ENCODE data around the gene TRO.

The TRO gene, protein sequence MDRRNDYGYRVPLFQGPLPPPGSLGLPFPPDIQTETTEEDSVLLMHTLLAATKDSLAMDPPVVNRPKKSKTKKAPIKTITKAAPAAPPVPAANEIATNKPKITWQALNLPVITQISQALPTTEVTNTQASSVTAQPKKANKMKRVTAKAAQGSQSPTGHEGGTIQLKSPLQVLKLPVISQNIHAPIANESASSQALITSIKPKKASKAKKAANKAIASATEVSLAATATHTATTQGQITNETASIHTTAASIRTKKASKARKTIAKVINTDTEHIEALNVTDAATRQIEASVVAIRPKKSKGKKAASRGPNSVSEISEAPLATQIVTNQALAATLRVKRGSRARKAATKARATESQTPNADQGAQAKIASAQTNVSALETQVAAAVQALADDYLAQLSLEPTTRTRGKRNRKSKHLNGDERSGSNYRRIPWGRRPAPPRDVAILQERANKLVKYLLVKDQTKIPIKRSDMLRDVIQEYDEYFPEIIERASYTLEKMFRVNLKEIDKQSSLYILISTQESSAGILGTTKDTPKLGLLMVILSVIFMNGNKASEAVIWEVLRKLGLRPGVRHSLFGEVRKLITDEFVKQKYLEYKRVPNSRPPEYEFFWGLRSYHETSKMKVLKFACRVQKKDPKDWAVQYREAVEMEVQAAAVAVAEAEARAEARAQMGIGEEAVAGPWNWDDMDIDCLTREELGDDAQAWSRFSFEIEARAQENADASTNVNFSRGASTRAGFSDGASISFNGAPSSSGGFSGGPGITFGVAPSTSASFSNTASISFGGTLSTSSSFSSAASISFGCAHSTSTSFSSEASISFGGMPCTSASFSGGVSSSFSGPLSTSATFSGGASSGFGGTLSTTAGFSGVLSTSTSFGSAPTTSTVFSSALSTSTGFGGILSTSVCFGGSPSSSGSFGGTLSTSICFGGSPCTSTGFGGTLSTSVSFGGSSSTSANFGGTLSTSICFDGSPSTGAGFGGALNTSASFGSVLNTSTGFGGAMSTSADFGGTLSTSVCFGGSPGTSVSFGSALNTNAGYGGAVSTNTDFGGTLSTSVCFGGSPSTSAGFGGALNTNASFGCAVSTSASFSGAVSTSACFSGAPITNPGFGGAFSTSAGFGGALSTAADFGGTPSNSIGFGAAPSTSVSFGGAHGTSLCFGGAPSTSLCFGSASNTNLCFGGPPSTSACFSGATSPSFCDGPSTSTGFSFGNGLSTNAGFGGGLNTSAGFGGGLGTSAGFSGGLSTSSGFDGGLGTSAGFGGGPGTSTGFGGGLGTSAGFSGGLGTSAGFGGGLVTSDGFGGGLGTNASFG (N-terminal part only)

DNA sequence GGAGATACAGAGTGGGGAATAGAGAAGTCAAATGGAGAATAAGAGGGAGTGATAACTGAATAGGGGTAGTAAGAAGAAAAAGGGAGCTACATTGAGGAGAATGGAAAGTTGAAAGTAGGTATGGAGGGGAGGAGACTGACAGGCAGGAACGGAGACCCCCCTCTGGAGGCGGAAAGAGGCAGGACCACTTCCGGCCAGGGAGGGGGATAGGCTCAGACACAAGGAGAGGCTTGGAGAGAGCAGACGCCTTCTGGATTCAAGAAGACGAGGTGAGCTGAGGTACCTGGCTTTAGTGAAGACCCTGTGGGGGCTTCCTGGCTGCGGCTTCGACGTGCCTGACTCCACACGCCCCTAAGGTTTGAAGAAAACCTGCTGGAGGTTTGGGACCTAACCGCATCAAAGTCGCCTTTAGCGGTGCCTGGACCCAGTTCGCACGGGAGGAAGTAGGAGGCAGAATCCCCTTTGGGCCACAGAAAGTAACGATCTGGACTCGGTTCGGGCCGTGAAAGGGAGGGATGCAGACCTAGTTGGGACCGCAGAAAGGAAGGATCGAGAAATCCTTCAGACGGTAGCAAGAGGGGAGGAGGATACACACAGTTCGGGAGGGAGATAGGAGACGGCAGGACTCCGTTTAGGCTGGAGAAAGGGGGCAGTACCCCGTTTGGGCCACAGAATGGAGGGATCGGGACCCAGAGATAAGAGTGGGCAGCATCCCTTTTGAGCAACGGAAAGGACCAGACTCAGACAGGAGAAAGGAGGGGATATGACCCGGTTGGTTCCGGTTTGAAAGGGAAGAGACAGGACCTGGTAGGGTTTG, at the start of gene TRO:
TSS of gene TRO (plus strand) at position 215 of the 817 bp plus-strand sequence. CDS start 1,423 bp downstream, outside the sequence.
- DNase-seq (ENCODE audit: low spot score), result no peak

DNA sequence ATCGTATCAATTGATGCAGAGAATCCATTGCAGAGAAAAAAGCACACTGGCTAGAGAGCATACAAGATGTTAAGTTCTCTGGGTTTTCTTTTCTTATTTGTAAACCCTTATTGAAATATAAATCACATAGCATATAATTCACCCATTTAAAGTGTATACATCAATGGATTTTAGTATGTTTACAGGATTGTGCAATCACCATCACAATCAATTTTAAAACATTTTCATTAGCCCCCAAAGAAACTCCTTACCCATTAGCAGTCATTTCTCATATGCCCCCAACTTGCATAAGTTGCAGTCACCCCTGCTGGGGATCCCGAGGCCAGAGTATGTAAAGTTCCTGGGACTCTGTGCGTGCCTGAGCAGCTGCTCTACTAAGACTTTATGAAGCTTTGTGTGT, 34.9 kb upstream of the TRO start:
- no peak for DNase-seq (ENCODE audit: low spot score)

GRCh38 chrX:54891573-54891972, 29.1 kb upstream of the TRO start:
- peak; percentile 14 for DNase-seq (ENCODE audit: low spot score)

- no peak for DNase-seq (ENCODE audit: low spot score)
Measured at GRCh38 chrX:54894159-54894558, 26.5 kb upstream of the TRO start.

DNA sequence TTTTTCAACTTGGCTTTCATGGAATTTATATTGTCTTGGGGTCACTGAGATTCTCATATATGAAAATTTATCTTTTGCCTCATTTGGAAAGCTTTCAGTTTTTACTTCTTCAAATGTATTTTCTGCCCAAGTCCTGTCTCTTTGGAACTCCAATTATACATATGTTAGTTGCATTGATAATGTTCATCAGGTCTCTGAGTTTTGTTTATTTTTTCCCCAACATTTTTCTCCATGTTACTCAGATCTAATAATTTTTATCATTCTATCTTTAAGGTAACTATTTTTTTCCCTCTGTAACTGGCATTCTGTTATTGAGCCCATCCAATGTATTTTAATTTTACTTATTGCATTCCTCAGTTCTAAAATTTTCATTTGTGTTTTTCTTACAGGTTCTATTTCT, 10.7 kb upstream of the TRO start:
- DNase-seq (ENCODE audit: low spot score), result no peak

DNA sequence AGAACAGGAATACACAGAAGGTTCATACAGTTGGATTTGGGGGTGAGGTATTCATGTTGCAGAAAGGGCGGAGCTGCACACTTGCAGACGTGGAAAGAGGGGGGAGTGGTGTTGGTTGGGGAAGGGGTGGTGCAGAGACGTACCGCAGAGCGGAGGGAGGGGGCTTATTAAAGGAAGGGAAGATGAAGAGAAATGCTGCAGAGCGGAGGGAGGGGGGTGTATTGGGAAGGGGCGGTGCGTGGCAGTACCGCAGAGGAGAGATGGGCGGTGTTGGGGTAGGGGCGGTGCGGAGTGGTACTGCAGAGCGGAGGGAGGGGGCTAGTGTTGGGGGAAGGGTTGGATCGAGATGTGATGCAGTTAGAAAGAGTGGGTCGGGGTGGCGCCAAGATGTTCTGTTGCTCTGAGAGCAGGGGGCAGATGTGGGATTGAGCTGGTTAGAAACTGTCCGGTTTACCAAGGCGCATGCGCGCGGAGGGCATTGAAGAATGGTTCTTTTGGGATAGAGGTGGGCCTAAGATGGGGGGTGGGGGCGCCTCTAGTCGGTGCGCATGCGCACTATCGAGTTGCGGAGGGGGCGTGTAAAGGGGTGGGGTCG, 900 bp downstream of the TRO start:
- peak; percentile 91 for DNase-seq (ENCODE audit: low spot score)

- DNase-seq (ENCODE audit: low spot score), result no peak
Measured at GRCh38 chrX:54922547-54922946, 1.9 kb downstream of the TRO start.

GRCh38 chrX:54923376-54923775, 2.8 kb downstream of the TRO start:
- no peak for DNase-seq (ENCODE audit: low spot score)

- no peak for DNase-seq (ENCODE audit: low spot score)
Measured at GRCh38 chrX:54926978-54927377, 6.4 kb downstream of the TRO start.

GRCh38 chrX:54928876-54929275, 8.3 kb downstream of the TRO start:
- DNase-seq (ENCODE audit: low spot score), result no peak

- no peak for DNase-seq (ENCODE audit: low spot score)
Measured at GRCh38 chrX:54930291-54931049, 9.8 kb downstream of the TRO start.

DNA sequence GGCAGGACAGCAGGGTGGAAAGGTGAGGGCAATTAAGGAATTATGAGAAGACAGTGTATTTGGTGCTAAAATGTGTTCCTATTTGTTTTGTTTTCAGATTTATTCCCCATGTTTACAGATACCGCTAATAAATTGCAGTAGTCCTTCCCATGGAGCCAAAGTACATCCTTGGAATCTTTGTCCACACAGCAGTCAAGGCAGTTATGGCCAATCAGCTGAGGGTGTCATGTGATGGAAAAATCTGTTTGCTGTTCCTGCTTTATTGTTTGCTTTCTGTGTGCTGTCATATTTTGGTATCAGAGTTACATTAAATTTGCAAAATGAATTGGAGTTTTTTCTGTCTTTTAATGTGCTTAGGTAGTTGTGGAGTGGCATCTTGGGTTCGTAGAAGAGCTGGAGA, 10.5 kb downstream of the TRO start:
- no peak for DNase-seq (ENCODE audit: low spot score)

- DNase-seq (ENCODE audit: low spot score), result no peak
Measured at GRCh38 chrX:54933150-54933826, 12.7 kb downstream of the TRO start.

GRCh38 chrX:54934058-54934457, 13.4 kb downstream of the TRO start:
- no peak for DNase-seq (ENCODE audit: low spot score)

- DNase-seq (ENCODE audit: low spot score), result no peak
Measured at GRCh38 chrX:54934890-54935289, 14.3 kb downstream of the TRO start.

DNA sequence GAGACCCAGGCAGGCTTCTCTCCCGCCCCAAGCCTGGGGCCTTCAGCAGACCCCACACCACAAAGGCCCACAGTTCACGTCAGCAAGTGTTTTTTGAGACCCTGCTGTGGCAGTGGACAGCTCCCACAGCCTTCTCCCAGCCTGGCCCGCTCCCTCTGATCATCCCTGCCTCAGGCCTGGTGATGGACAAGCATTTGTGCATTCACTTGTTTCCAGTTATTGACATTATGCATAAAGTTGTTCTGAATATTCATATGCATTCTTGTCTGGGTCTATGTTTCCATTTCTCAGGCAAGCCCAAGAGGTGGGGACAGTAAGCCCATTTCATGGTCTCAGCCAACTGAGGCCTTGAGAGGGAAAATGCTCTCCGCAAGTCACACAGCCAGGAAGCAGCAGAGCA, 14.7 kb downstream of the TRO start:
- no peak for DNase-seq (ENCODE audit: low spot score)

DNA sequence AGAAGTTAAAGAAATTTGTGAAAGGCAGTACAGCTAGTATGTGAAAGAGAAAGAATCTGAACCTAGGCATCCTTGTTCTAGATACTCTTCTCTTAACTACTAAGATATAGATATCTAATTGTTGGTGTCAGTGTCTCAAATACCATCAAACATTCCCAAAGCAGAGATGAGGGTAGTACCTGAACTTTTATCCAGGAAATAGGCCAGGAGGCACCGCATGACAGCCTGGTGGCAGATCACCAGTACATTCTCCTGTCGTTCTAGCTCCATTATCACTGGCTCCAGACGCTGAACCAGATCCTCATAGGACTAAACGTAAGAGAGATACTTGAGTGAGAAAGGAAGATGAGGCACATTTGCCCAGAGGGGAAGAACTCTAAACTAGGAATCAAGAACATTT, 16.8 kb downstream of the TRO start:
- DNase-seq (ENCODE audit: low spot score), result no peak

GRCh38 chrX:54944816-54945215, 24.2 kb downstream of the TRO start:
- DNase-seq (ENCODE audit: low spot score), result no peak

DNA sequence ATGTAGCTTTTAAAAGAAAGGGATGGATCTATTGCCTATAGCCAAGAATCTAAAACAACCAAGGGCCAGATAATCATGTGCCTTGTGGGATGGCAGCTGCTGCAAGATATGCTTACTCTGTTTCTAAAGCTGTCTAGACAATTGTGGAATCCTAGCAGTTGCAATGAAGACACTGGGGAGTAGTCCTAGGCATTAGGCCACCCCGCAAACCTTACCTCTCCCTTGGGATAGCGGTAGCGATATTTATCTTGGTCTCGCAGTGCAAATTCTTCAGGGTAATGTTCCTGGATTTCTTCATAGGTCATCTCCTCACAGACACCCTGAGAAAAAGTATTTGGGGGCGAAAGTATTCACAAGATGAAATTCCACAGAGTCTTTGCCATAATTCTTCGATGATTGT, 24.6 kb downstream of the TRO start:
- no peak for DNase-seq (ENCODE audit: low spot score)

All from AG20443 (cell line).